ACC112 (cell line): ENCODE results near the gene TMEM164.

Experiments used
- H2AFZ ChIP-seq: fragments of 200-600 bp; sonication (generic); one replicate; pipeline ENCODE4 v1.6.0; 2017; ENCODE audit warnings: antibody characterized with exemption, low read length; ENCODE audit not compliant: unreplicated experiment
- H3K27ac ChIP-seq: fragments of 200-600 bp; sonication (generic); 2 replicates; pipeline ENCODE4 v1.5.1; 2014; ENCODE audit warnings: low read depth, mild to moderate bottlenecking, antibody characterized with exemption, low read length, moderate library complexity
- H3K27me3 ChIP-seq: fragments of 200-600 bp; sonication (generic); 2 replicates; pipeline ENCODE4 v1.6.1; 2014; ENCODE audit warnings: mild to moderate bottlenecking, antibody characterized with exemption, low read length, moderate library complexity, mixed read lengths; ENCODE audit not compliant: insufficient read depth
- H3K36me3 ChIP-seq: fragments of 200-600 bp; sonication (generic); 2 replicates; pipeline ENCODE4 v1.6.1; 2016; ENCODE audit warnings: mild to moderate bottlenecking, antibody characterized with exemption, low read length, moderate library complexity, mixed read lengths; ENCODE audit not compliant: insufficient read depth
- H3K4me1 ChIP-seq: fragments of 200-600 bp; sonication (generic); one replicate; pipeline ENCODE4 v1.6.1; 2016; ENCODE audit warnings: low read length, mixed read lengths; ENCODE audit not compliant: insufficient read depth, unreplicated experiment, control insufficient read depth
- H3K4me3 ChIP-seq: fragments of 200-600 bp; sonication (generic); 2 replicates; pipeline ENCODE4 v1.5.1; 2014; ENCODE audit warnings: mild to moderate bottlenecking, low read depth, low read length
- H3K79me2 ChIP-seq: fragments of 200-600 bp; sonication (generic); one replicate; pipeline ENCODE4 v1.6.0; 2016; ENCODE audit warnings: low read length; ENCODE audit not compliant: control insufficient read depth, unreplicated experiment, insufficient read depth

Gene TMEM164

GRCh38 chrX:110181459-110182137 is 178.7 kb downstream of the TMEM164 start:
- peaks cover 2% of the 10 kb centered on the region for H3K79me2 ChIP-seq
- H3K4me1 ChIP-seq = peaks cover 44% of the 10 kb centered on the region
- peak overlapping the region; percentile 91 for H3K27ac ChIP-seq

DNA sequence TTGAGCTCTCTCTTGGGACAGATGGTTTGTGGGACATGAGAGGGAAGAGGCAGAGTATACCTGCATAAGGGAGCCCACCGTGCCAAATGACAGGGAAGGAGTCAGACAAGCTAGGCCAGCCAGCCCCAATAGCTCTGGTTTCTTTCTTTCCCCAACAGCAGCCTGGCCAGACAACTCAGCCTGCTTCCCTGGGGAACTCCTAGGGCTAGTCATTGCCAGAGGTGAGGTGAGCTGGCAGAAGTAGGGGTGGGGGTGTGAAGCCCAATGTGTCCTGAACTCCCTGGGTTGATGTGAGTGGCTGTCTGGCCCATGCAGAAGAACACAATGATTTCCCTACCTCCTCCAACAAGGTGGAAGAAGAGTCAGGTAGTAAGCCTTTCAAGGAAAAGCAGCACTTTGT is 179.4 kb downstream of the TMEM164 start:
- Histone ChIP-seq H3K27me3 (no peaks in the 10 kb centered on the region), H3K4me1 (peaks cover 44% of the 10 kb centered on the region), H3K79me2 (peaks cover 2% of the 10 kb centered on the region), H3K4me3 (no peak overlapping the region), H3K27ac (peak overlapping the region; percentile 91), H2AFZ (no peak overlapping the region), H3K36me3 (no peaks in the 10 kb centered on the region)

More at GRCh38 chrX:110181459-110182137, 178.7 kb downstream of the TMEM164 start:
- Histone ChIP-seq H3K36me3 (no peaks in the 10 kb centered on the region), H3K4me3 (no peak overlapping the region), H3K27me3 (no peaks in the 10 kb centered on the region), H2AFZ (no peak overlapping the region)

DNA sequence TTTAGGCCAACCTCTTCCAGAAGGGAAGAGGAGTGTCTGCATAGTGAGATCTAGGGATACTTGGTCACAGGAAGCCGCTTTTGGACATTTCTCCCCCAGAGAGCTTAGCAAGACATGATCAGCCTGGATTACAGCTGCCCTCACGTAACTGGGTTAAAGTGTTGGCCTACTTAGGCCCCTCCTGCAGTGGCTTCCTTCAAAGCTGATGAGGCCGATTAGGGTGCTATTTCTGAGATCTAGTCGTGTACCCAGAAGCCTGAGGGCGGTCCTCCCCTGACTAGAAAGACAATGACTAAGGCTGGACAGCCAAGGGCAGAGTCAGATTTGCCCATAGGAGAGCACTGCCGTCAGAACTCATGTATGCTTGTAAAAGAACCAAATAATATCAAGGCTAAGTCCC is 180.0 kb downstream of the TMEM164 start:
- no peak overlapping the region for H3K4me3 ChIP-seq
- H3K4me1 ChIP-seq = peaks cover 44% of the 10 kb centered on the region
- peaks cover 2% of the 10 kb centered on the region for H3K79me2 ChIP-seq
- peak overlapping the region; percentile 91; the same call in 1 of the 2 replicates for H3K27ac ChIP-seq
- no peaks in the 10 kb centered on the region for H3K36me3 ChIP-seq
- no peak overlapping the region for H2AFZ ChIP-seq
- H3K27me3 ChIP-seq = no peaks in the 10 kb centered on the region

- Histone ChIP-seq H3K4me1 (peaks cover 44% of the 10 kb centered on the region), H3K79me2 (peaks cover 2% of the 10 kb centered on the region), H3K27ac (no peak overlapping the region), H3K36me3 (no peaks in the 10 kb centered on the region), H2AFZ (no peak overlapping the region), H3K27me3 (no peaks in the 10 kb centered on the region), H3K4me3 (no peak overlapping the region)
Observed at GRCh38 chrX:110183314-110183713, 180.4 kb downstream of the TMEM164 start.

- no peak overlapping the region for H3K4me3 ChIP-seq
- H3K27ac ChIP-seq = no peak overlapping the region
- no peaks in the 10 kb centered on the region for H3K36me3 ChIP-seq
- H2AFZ ChIP-seq = no peak overlapping the region
- H3K79me2 ChIP-seq = no peaks in the 10 kb centered on the region
- H3K27me3 ChIP-seq = no peaks in the 10 kb centered on the region
- peaks cover 7% of the 10 kb centered on the region for H3K4me1 ChIP-seq
Observed at GRCh38 chrX:110188701-110189558, 186.0 kb downstream of the TMEM164 start.

DNA sequence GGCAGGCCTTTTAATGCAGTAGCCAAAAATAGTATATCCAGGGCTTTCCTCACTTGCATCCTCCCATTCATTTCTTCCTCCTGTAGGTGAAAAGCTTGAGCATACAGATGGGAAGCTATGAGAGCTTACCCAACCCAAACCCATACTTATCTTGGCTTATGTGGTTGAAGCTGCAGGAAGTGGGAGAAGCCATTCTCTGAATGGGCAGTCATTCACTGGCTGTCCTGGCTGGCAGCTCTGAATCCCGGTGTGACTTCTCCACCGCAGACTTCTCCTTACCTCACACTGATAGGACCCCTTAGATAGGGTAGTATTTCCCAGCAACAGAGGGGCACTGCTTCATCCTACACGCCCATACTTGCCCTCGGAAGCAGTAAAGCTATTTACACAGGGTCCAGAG is 189.6 kb downstream of the TMEM164 start:
- Histone ChIP-seq H3K4me1 (peaks cover 7% of the 10 kb centered on the region), H3K79me2 (no peaks in the 10 kb centered on the region), H3K27ac (no peak overlapping the region), H2AFZ (no peak overlapping the region), H3K36me3 (no peaks in the 10 kb centered on the region), H3K27me3 (no peaks in the 10 kb centered on the region), H3K4me3 (no peak overlapping the region)

- H3K36me3 ChIP-seq = no peaks in the 10 kb centered on the region
- H3K27me3 ChIP-seq = no peaks in the 10 kb centered on the region
- no peaks in the 10 kb centered on the region for H3K79me2 ChIP-seq
- H3K27ac ChIP-seq = no peak overlapping the region
- no peak overlapping the region for H3K4me3 ChIP-seq
- H2AFZ ChIP-seq = no peak overlapping the region
- no peaks in the 10 kb centered on the region for H3K4me1 ChIP-seq
Observed at GRCh38 chrX:110194977-110195376, 192.1 kb downstream of the TMEM164 start.

DNA sequence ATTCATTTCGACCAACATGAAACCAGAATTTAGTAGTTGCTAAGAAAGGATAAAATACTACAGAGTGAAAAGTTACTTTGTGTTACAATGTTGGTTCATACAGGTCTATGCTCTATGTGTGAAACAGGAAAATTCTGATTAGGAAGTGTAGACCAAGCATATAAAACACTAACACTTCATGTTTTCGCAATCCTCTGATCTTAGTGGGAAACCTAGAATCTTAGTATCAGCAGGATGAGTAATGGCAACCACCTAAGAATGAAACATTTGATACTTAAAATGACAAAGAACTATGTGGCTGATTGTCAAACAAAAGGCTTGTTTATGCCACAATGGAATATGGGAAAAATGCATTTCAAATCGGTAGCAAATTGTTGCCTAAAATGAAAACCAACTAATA is 198.9 kb downstream of the TMEM164 start:
- no peaks in the 10 kb centered on the region for H3K27me3 ChIP-seq
- H3K27ac ChIP-seq = no peak overlapping the region
- H3K4me1 ChIP-seq = peaks cover 16% of the 10 kb centered on the region
- no peak overlapping the region for H3K4me3 ChIP-seq
- peaks cover 10% of the 10 kb centered on the region; the same call in 1 of the 2 replicates for H3K36me3 ChIP-seq
- no peak overlapping the region for H2AFZ ChIP-seq
- peaks cover 2% of the 10 kb centered on the region for H3K79me2 ChIP-seq

GRCh38 chrX:110204986-110205385 is 202.1 kb downstream of the TMEM164 start:
- Histone ChIP-seq H2AFZ (no peak overlapping the region), H3K27ac (peak overlapping the region; percentile 81), H3K79me2 (peaks cover 6% of the 10 kb centered on the region), H3K36me3 (peaks cover 10% of the 10 kb centered on the region; the same call in 1 of the 2 replicates), H3K4me1 (peaks cover 24% of the 10 kb centered on the region), H3K4me3 (no peak overlapping the region), H3K27me3 (no peaks in the 10 kb centered on the region)

GRCh38 chrX:110208092-110208491 is 205.2 kb downstream of the TMEM164 start:
- Histone ChIP-seq H3K4me3 (no peak overlapping the region), H3K27me3 (no peaks in the 10 kb centered on the region), H2AFZ (no peak overlapping the region), H3K36me3 (no peaks in the 10 kb centered on the region), H3K4me1 (peaks cover 36% of the 10 kb centered on the region), H3K79me2 (peaks cover 7% of the 10 kb centered on the region), H3K27ac (no peak overlapping the region)
